ENCODE results near the gene UNC13B.

The UNC13B gene

GRCh38 chr9:35318741-35319140 lies 156.9 kb downstream of the UNC13B start:
- H3K9me3 ChIP-seq (ENCODE audit: control insufficient read depth, insufficient read depth, low read depth, low read length): no peaks in the 10 kb centered on the region
- no peak overlapping the region for H3K4me3 ChIP-seq (ENCODE audit: low read depth, low read length)
- no peak for TF ChIP-seq ZNF302 (tag by site-specific recombination; IDR thresholded peaks at IDR 0.05; ENCODE audit: low read depth)
- no peak for TF ChIP-seq HOXA7 (CRISPR knock-in tag; IDR thresholded peaks at IDR 0.05; ENCODE audit: borderline replicate concordance)
- no peak for TF ChIP-seq ZNF112 (tag by site-specific recombination; IDR thresholded peaks at IDR 0.05)
- no peak for TF ChIP-seq ELK4 (IDR thresholded peaks at IDR 0.05; ENCODE audit: borderline replicate concordance, low read depth, low read length)
- no peak for TF ChIP-seq ZNF548 (tag by site-specific recombination; IDR thresholded peaks at IDR 0.05)
- no peak for TF ChIP-seq ZNF16 (tag by site-specific recombination; IDR thresholded peaks at IDR 0.05; ENCODE audit: low read depth)
- TF ChIP-seq ZNF18 (tag by site-specific recombination; IDR thresholded peaks at IDR 0.05): no peak
- no peak for TF ChIP-seq ZBTB17 (tag by site-specific recombination; IDR thresholded peaks at IDR 0.05)
- POLR2A ChIA-PET: no interaction called here
- H3K36me3 ChIP-seq (ENCODE audit: control insufficient read depth in 2 of 2, insufficient read depth in 1 of 2, low read length in 2 of 2): no peaks in the 10 kb centered on the region
- H3K27ac ChIP-seq (ENCODE audit: extremely low read depth, low read depth, low read length): no peak overlapping the region
- no peaks in the 10 kb centered on the region for H3K4me1 ChIP-seq (ENCODE audit: control insufficient read depth, insufficient read depth, low read length)
- CTCF ChIA-PET: interaction anchor here (1.7 kb wide), 1 partner anchor 60 kb away, joined by 5 read pairs; no protein-coding TSS in a partner anchor

GRCh38 chr9:35322075-35322885 lies 160.5 kb downstream of the UNC13B start:
- CTCF ChIA-PET: interaction anchor here (0.6 kb wide), 2 partner anchors 423 to 504 kb away, joined by 3 read pairs; no protein-coding TSS in a partner anchor
- Histone ChIP-seq H3K4me1 (ENCODE audit: control insufficient read depth, insufficient read depth, low read length) (no peaks in the 10 kb centered on the region), H3K36me3 (ENCODE audit: control insufficient read depth in 2 of 2, insufficient read depth in 1 of 2, low read length in 2 of 2) (no peaks in the 10 kb centered on the region), H3K9me3 (ENCODE audit: control insufficient read depth, insufficient read depth, low read depth, low read length) (no peaks in the 10 kb centered on the region), H3K4me3 (ENCODE audit: low read depth, low read length) (no peak overlapping the region), H3K27ac (ENCODE audit: extremely low read depth, low read depth, low read length) (no peak overlapping the region)
- POLR2A ChIA-PET: no interaction called here
- TF ChIP-seq ZFHX2 (tag by site-specific recombination; conservative IDR thresholded peaks at IDR 0.05): peak; percentile 42
- TF ChIP-seq EGR2 (tag by site-specific recombination; IDR thresholded peaks at IDR 0.05; ENCODE audit: low read depth): peak; percentile 71
- no peak for TF ChIP-seq ZNF341 (tag by site-specific recombination; IDR thresholded peaks at IDR 0.05; ENCODE audit: low read depth)

GRCh38 chr9:35324966-35325365 lies 163.2 kb downstream of the UNC13B start:
- H3K4me1 ChIP-seq (ENCODE audit: control insufficient read depth, insufficient read depth, low read length): no peaks in the 10 kb centered on the region
- no peak overlapping the region for H3K27ac ChIP-seq (ENCODE audit: extremely low read depth, low read depth, low read length)
- ChIA-PET CTCF (interaction anchor here (0.7 kb wide), 2 partner anchors 162 to 392 kb away, joined by 3 read pairs; no protein-coding TSS in a partner anchor), POLR2A (no interaction called here)
- no peaks in the 10 kb centered on the region for H3K36me3 ChIP-seq (ENCODE audit: control insufficient read depth in 2 of 2, insufficient read depth in 1 of 2, low read length in 2 of 2)
- TF ChIP-seq ZNF624 (tag by site-specific recombination; IDR thresholded peaks at IDR 0.05) (no peak), ZNF266 (tag by site-specific recombination; IDR thresholded peaks at IDR 0.05; ENCODE audit: low read depth) (no peak), PRDM1 (tag by site-specific recombination; IDR thresholded peaks at IDR 0.05) (no peak), ZNF138 (tag by site-specific recombination; IDR thresholded peaks at IDR 0.05; ENCODE audit: borderline replicate concordance) (no peak), KLF9 (tag by site-specific recombination; IDR thresholded peaks at IDR 0.05; ENCODE audit: low read depth) (no peak)
- no peak overlapping the region for H3K4me3 ChIP-seq (ENCODE audit: low read depth, low read length)
- no peaks in the 10 kb centered on the region for H3K9me3 ChIP-seq (ENCODE audit: control insufficient read depth, insufficient read depth, low read depth, low read length)

GRCh38 chr9:35333551-35333950 lies 171.7 kb downstream of the UNC13B start:
- POLR2A ChIA-PET: no interaction called here
- CTCF ChIA-PET: no interaction called here
- no peaks in the 10 kb centered on the region for H3K36me3 ChIP-seq (ENCODE audit: control insufficient read depth in 2 of 2, insufficient read depth in 1 of 2, low read length in 2 of 2)
- no peaks in the 10 kb centered on the region for H3K4me1 ChIP-seq (ENCODE audit: control insufficient read depth, insufficient read depth, low read length)
- H3K4me3 ChIP-seq (ENCODE audit: low read depth, low read length): no peak overlapping the region
- no peaks in the 10 kb centered on the region for H3K9me3 ChIP-seq (ENCODE audit: control insufficient read depth, insufficient read depth, low read depth, low read length)
- no peak overlapping the region for H3K27ac ChIP-seq (ENCODE audit: extremely low read depth, low read depth, low read length)
- TF ChIP-seq ZBTB11 (tag by site-specific recombination; conservative IDR thresholded peaks at IDR 0.05; ENCODE audit: low read depth) (no peak), ELK4 (IDR thresholded peaks at IDR 0.05; ENCODE audit: borderline replicate concordance, low read depth, low read length) (no peak), ZNF701 (tag by site-specific recombination; IDR thresholded peaks at IDR 0.05) (no peak), ZNF510 (tag by site-specific recombination; IDR thresholded peaks at IDR 0.05; ENCODE audit: insufficient replicate concordance) (no peak), ZNF660 (tag by site-specific recombination; IDR thresholded peaks at IDR 0.05) (no peak), ZNF239 (tag by site-specific recombination; IDR thresholded peaks at IDR 0.05) (no peak)
